ENCODE data around the gene MFSD6.

GRCh38 chr2:190497428-190497827 is 89.3 kb downstream of the MFSD6 start:
- TF ChIP-seq REST (IDR thresholded peaks at IDR 0.05; ENCODE audit: borderline replicate concordance) (no peak), EP300 (conservative IDR thresholded peaks at IDR 0.05; ENCODE audit: poor library complexity, severe bottlenecking) (no peak)

Data from neural cell (in vitro differentiated cells).